ENCODE data around the gene PIK3R3. TPM values are rescaled to one million over a fixed set of nuclear protein-coding genes. Genes with fewer than 3 reads are reported as not detected.

Gene PIK3R3
- total RNA-seq, 1 donor from 2014 or later = 1.8 TPM

DNA sequence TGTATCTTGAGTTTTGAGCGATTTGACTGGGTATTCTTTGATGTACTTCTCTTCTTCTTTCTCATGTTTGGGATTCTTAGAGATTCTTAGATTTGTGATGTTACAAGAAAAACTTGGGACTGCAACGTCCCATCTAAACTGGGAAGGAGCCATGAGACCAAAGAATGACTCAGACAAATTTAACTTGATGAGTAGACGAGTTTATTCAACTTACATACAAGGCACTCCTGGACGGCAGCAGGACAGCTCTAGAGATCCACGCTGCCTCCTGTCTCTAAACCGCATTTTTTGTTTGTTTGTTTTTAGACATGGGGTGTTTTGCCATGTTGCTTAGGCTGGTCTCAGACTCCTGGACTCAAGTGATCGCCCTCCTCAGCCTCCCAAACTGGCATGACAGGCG, 137.1 kb downstream of the PIK3R3 start:
- no peaks in the 10 kb centered on the region for H3K27me3 ChIP-seq (ENCODE audit: control insufficient read depth, insufficient read depth, low read length)
- DNase-seq (ENCODE audit: low read depth) (no peak), FAIRE-seq (no peak)
- TF ChIP-seq, protein P1, sequence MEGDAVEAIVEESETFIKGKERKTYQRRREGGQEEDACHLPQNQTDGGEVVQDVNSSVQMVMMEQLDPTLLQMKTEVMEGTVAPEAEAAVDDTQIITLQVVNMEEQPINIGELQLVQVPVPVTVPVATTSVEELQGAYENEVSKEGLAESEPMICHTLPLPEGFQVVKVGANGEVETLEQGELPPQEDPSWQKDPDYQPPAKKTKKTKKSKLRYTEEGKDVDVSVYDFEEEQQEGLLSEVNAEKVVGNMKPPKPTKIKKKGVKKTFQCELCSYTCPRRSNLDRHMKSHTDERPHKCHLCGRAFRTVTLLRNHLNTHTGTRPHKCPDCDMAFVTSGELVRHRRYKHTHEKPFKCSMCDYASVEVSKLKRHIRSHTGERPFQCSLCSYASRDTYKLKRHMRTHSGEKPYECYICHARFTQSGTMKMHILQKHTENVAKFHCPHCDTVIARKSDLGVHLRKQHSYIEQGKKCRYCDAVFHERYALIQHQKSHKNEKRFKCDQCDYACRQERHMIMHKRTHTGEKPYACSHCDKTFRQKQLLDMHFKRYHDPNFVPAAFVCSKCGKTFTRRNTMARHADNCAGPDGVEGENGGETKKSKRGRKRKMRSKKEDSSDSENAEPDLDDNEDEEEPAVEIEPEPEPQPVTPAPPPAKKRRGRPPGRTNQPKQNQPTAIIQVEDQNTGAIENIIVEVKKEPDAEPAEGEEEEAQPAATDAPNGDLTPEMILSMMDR (IDR thresholded peaks at IDR 0.05; ENCODE audit: insufficient read depth, low read length, severe bottlenecking) = no peak
- no peak overlapping the region for H3K4me3 ChIP-seq (ENCODE audit: low read depth, low read length)
- H3K36me3 ChIP-seq (ENCODE audit: control insufficient read depth, insufficient read depth, low read length) = no peaks in the 10 kb centered on the region

DNA sequence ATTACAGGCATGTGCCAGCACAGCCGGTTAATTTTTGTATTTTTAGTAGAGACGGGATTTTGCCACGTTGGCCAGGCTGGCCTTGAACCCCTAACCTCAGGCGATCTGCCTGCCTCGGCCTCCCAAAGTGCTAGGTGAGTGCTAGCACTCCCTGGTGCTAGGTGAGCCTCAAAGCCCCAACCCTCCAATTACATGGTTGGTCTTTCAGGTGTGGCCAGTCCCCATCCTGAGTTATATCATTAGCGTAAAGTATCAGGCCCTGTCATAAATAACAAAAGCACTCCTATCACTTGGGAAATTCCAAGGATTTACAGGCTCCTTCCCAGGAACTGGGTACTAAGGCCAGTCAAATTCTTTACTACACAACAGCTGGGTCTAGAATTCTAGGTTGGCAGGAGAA, 138.0 kb downstream of the PIK3R3 start:
- FAIRE-seq (no peak), DNase-seq (ENCODE audit: low read depth) (no peak)
- H3K27me3 ChIP-seq (ENCODE audit: control insufficient read depth, insufficient read depth, low read length) = no peaks in the 10 kb centered on the region
- no peaks in the 10 kb centered on the region for H3K36me3 ChIP-seq (ENCODE audit: control insufficient read depth, insufficient read depth, low read length)
- TF ChIP-seq, protein P1 (IDR thresholded peaks at IDR 0.05; ENCODE audit: insufficient read depth, low read length, severe bottlenecking) = no peak
- no peak overlapping the region for H3K4me3 ChIP-seq (ENCODE audit: low read depth, low read length)

Other genes with a start within 250 kb of the PIK3R3 start
- 42.1 and 49.4 TPM in 2 replicates for gene TSPAN1, start 42.5 kb upstream of the PIK3R3 start, total RNA-seq
- gene P3R3URF, start 43.9 kb upstream of the PIK3R3 start, total RNA-seq = not detected in 2 replicates
- 48.1 and 54.8 TPM in 2 replicates for gene POMGNT1, start 65.8 kb upstream of the PIK3R3 start, total RNA-seq
- 4.5 and 5.5 TPM in 2 replicates for gene LURAP1, start 70.7 kb upstream of the PIK3R3 start, total RNA-seq
- 0.13 and 0.26 TPM in 2 replicates for gene RAD54L, start 115.1 kb upstream of the PIK3R3 start, total RNA-seq
- gene LRRC41, start 171.0 kb upstream of the PIK3R3 start, total RNA-seq = 53.7 and 71.6 TPM in 2 replicates
- gene UQCRH, start 171.1 kb upstream of the PIK3R3 start, total RNA-seq = 534 and 762 TPM in 2 replicates
- gene NSUN4, start 208.2 kb upstream of the PIK3R3 start, total RNA-seq = 9.0 and 12.0 TPM in 2 replicates

Data from bronchial epithelial cell (primary cell).